ENCODE data around the gene RPRD1A.

The RPRD1A gene

DNA sequence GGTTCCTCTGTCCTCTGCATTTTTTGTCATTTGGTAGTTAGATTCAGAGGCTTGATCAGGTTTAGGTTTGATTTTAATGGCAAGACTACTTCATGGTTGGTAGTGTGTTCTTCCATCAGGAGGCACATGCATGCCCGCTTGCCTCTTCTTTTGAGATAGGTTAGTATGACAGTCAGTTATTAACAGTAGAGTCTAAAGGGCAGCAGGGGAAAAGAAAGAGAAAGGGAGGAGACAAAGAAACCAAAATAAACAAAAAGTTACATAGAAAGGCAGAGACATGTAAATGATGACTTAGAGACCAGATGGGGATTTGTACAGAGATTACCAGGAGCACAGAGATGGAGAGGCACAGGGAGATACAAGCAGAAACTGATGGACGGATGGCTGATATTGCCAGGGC is 105.0 kb downstream of the RPRD1A start:
- DNase-seq, result no peak

DNA sequence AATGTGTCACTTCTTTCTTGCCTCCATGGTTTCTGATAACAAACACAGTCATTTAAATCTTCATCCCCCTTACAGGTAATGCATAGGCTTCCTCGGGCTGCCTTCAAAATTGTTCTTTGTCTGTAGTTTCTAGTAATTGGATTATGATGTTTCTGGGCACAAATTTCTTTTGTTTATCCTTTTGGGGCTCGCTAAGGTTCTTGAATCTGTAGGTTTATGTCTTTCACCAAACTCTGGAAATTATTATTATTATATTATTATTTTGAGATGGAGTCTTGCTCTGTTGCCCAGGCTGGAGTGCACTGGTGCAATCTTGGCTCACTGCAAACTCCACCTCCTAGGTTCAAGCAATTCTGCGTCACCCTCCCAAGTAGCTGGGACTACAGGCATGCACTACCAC is 111.1 kb downstream of the RPRD1A start:
- no peak for DNase-seq

DNA sequence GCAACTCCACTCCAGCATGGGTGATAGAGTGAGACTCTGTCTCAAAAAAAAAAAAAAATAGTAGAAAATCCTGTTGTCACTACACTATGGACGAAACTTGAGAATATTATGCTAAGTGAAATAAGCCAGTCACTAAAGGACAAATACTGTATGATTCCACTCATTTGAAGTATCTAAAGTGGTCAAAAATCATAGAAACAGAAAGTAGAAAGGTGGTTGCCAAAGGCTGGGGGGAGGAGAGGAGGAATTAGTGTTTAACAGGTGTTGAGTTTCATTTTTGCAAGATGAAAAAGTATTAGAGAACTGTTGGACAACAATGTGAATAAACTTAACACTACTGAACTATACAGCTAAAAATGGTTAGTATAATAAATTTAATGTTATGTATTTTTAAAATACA is 113.7 kb downstream of the RPRD1A start:
- no peak for DNase-seq

DNA sequence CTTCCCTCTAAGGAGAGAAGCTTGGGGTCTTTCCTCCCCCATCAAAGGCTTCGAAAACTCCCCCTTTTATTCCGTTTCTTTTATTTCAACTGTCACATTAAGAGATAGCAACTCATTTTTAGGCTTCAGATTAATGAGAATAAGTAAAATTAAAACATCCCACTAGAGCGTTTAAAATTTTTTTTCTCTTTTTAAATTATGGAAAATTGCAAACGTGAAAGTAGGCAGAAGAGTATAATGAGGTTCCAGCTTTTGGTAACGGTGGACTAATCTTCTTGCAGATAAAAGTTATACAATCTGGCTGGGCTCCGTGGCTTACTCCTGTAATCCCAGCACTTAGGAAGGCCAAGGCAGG is 116.8 kb downstream of the RPRD1A start:
- no peak for DNase-seq

DNA sequence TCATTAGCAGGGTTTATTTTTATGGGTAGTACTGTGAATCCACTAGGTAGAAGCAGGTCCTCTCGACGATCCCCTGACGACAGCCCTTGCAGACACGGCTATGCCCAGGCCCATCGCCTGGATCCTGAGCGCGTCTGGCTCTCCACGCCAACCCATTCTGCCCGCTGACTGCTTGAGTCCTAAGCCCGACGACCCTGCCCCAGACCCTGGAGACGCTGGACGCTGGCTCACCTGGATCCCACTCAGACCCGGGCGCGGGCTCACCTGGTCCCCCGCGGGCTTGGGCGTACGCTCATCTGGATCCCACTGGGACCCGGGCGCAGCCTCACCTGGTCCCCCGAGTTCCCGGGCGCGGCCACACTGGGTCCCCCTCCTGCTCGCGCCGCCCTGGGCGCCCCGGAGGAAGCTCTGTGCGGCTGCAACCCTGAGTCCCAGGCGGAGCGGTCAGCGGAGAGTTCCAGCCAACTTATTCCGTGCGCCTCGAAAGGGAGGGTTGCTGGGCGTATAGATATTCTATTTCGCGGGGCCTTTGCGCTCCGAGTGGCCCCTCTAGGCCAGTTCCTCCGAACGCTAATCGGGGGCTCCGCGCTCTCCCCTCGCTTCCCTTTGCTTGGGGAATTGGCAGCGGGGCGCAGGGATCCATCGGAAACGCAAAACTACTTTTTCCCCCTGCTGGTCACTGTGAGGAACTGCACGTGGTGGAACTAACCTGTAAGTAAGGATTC is 117.3 kb downstream of the RPRD1A start:
- peak; percentile 67 for DNase-seq

DNA sequence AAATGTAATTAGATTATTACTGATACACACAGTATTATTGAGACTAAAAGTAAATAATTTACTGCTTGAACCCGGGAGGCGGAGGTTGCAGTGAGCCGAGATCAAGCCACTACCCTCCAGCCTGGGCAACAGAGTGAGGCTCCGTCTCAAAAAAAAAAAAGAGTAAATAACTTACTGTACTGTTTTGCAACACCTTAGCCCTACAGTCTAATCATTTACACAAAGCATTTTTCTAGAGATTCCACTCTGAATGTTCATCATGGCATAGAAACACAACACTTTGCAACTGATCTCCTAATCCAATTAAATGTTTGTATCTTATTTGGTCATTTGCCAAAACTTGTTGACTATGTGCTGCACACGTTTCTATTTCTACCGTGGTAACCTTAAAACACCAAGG is 118.3 kb downstream of the RPRD1A start:
- no peak for DNase-seq

DNA sequence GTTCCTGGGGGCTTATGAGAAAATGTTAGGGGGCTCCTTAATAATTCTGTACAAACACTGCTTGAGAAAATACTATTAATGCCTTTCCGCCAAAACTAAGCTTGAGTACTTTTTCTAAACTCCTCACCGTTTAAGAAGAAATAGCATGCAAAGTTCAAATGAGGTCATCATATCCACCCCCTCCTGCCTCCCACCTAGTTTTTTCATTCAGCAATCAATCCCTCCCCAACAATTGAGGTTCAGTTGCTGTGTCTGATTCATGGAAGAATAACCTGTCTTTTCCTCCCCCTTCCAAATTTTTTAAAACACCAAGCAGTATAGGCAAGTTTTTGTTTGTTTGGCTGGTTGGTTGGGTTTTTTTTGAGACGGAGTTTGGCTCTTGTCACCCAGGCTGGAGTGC is 119.3 kb downstream of the RPRD1A start:
- no peak for DNase-seq

DNA sequence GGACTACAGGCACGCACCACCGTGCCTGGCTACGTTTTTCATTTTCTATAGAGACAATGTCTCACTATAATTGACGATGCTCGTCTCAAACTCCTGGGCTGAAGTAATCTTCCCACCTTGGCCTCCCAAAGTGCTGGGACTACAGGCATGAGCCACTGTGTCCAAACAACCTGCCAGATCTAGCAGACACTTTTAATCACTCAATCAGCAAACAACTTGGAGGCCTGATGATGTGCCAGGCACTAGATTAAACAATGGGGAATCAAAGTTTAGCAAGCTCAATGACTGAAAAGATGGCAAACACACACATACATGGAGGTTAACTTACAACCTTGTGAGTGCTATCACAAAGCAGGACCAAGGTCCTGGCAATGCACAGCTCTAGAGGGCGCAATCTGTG is 124.7 kb downstream of the RPRD1A start:
- no peak for DNase-seq

DNA sequence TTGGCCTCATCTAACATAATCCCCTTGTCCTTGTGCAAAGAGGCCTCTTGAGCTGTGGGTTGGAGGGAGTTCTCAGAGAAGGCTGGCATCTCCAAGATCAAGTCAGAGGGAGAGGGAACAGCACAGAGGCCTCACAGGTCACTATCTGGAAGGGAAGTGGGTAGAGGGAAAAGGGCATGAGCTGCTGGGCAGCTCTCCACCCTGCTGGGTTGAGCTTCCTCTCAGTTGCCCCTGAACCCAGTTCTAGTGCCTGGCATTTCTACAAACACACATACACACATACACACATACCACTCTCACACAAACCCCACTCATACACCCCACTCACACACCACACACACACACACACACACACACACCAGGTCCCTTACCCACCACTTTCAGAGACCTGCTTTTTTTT is 125.2 kb downstream of the RPRD1A start:
- DNase-seq, result no peak

DNA sequence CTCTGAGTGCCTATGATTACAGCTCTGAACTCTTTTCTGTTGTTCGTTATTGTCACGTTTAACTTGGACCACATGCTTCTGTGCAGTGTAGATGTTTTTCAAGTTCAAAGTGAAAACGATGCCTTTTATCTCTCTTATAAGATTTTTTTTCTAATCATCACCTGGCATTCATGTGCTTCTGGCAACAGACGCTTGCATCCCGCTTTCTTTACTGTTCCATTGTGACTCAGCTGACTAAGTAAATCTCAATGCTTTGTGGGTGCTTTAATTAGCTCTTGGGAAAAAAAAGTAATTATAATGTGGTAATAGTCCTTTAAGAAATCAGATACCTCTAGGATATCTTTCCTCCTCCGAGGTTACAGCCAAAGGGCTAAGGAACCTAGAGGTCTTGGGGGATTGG is 126.1 kb downstream of the RPRD1A start:
- no peak for DNase-seq
